IMR-90 (cell line): Measurements from ENCODE around the gene TANK. TPM values are rescaled to one million over a fixed set of nuclear protein-coding genes. Genes with fewer than 3 reads are reported as not detected.

ENCODE experiments used
- ATAC-seq: fragments of 200-7000 bp; cut with Tn5 transposase; 2 replicates; pipeline ENCODE4 v1.9.1; 2020; ENCODE audit warnings: low read depth, mild to moderate bottlenecking, moderate library complexity
- BruUV-seq: library from RNA; stranded (reverse); fragments of 400-500 nt; replicated peaks from 2 replicates; lab custom pipeline; 2021; lab: Mats Ljungman, UMichigan
- CTCF ChIA-PET: fragments of 300-600 bp; formaldehyde crosslinking; extraction: SDS; loops from one replicate; lab custom pipeline; 2021; ENCODE audit warnings: antibody characterized with exemption; lab: Yijun Ruan, JAX
- POLR2A ChIA-PET: fragments of 300-600 bp; sonication (Branson Sonifier 250); formaldehyde crosslinking; loops from one replicate; lab custom pipeline; 2022; ENCODE audit warnings: antibody characterized with exemption; ENCODE audit not compliant: unreplicated experiment; lab: Charles Lee
- DNase-seq: peaks from one replicate; pipeline ENCODE4 v3.0.0; 2013
- H2AFZ ChIP-seq: replicated peaks from 2 replicates; pipeline ENCODE3; 2013; ENCODE audit warnings: low read length, mild to moderate bottlenecking; ENCODE audit not compliant: poor library complexity
- H2AK5ac ChIP-seq: 2 replicates; pipeline ENCODE4 v1.6.1; 2013; ENCODE audit warnings: low read depth, low read length, inconsistent platforms
- H2AK9ac ChIP-seq: replicated peaks from 2 replicates; pipeline ENCODE3; 2013; ENCODE audit warnings: mild to moderate bottlenecking, low read depth, low read length, moderate library complexity; ENCODE audit not compliant: poor library complexity
- H2BK120ac ChIP-seq: 2 replicates; pipeline ENCODE4 v1.6.1; 2013; ENCODE audit warnings: low read depth, low read length, inconsistent platforms
- H2BK15ac ChIP-seq: 3 replicates; pipeline ENCODE4 v1.6.1; 2013; ENCODE audit warnings: low read depth, low read length, inconsistent platforms
- H2BK20ac ChIP-seq: 2 replicates; pipeline ENCODE4 v1.6.1; 2013; ENCODE audit warnings: low read depth, mild to moderate bottlenecking, inconsistent platforms, low read length, moderate library complexity
- H2BK5ac ChIP-seq: 2 replicates; pipeline ENCODE4 v1.6.1; 2013; ENCODE audit warnings: mild to moderate bottlenecking, low read depth, low read length, inconsistent platforms; ENCODE audit not compliant: poor library complexity, severe bottlenecking
- H3K14ac ChIP-seq: replicated peaks from 2 replicates; pipeline ENCODE4 v1.6.1; 2013; ENCODE audit warnings: low read depth, low read length, inconsistent platforms
- H3K18ac ChIP-seq: 2 replicates; pipeline ENCODE4 v1.6.1; 2013; ENCODE audit warnings: low read depth, low read length, control low read depth
- H3K23ac ChIP-seq: 2 replicates; pipeline ENCODE4 v1.6.1; 2013; ENCODE audit warnings: low read depth, low read length, inconsistent platforms
- H3K27ac ChIP-seq: 2 replicates; pipeline ENCODE4 v1.5.1; 2013; ENCODE audit warnings: mild to moderate bottlenecking, control low read depth, low read length; ENCODE audit not compliant: insufficient read depth
- H3K27me3 ChIP-seq: 2 replicates; pipeline ENCODE4 v1.6.1; 2013; ENCODE audit warnings: low read length; ENCODE audit not compliant: control insufficient read depth, insufficient read depth
- H3K36me3 ChIP-seq: 2 replicates; pipeline ENCODE4 v1.6.1; 2013; ENCODE audit warnings: low read length, mixed read lengths; ENCODE audit not compliant: control insufficient read depth, insufficient read depth
- H3K4ac ChIP-seq: 2 replicates; pipeline ENCODE4 v1.6.1; 2013; ENCODE audit warnings: low read depth, low read length, inconsistent platforms
- H3K4me1 ChIP-seq: 2 replicates; pipeline ENCODE4 v1.6.1; 2013; ENCODE audit warnings: low read length, mixed read lengths; ENCODE audit not compliant: control insufficient read depth, insufficient read depth
- H3K4me2 ChIP-seq: 2 replicates; pipeline ENCODE4 v1.6.1; 2013; ENCODE audit warnings: low read depth, mild to moderate bottlenecking, control low read depth, low read length, moderate library complexity
- H3K4me3 ChIP-seq: 2 replicates; pipeline ENCODE4 v1.5.1; 2013; ENCODE audit warnings: low read depth, mild to moderate bottlenecking, control low read depth, low read length, moderate library complexity; ENCODE audit not compliant: insufficient read depth
- H3K56ac ChIP-seq: 2 replicates; pipeline ENCODE4 v1.6.1; 2013; ENCODE audit warnings: low read length, inconsistent platforms; ENCODE audit not compliant: insufficient read depth; ENCODE audit errors: extremely low read depth
- H3K79me1 ChIP-seq, 2 experiments: 2 replicates each; pipeline ENCODE4 v1.6.1; 2013; ENCODE audit warnings: low read length in 2 of 2, inconsistent platforms in 1 of 2, low read depth in 1 of 2
- H3K9ac ChIP-seq: 2 replicates; pipeline ENCODE4 v1.6.1; 2013; ENCODE audit warnings: low read depth, low read length, control low read depth
- H3K9me1 ChIP-seq: 2 replicates; pipeline ENCODE4 v1.6.1; 2013; ENCODE audit warnings: low read length, inconsistent platforms; ENCODE audit not compliant: insufficient read depth
- H3K9me3 ChIP-seq: 2 replicates; pipeline ENCODE4 v1.6.1; 2013; ENCODE audit warnings: low read length; ENCODE audit not compliant: control insufficient read depth, insufficient read depth
- H4K20me1 ChIP-seq: 2 replicates; pipeline ENCODE4 v1.6.1; 2013; ENCODE audit warnings: low read length, inconsistent platforms; ENCODE audit not compliant: insufficient read depth
- H4K5ac ChIP-seq: 2 replicates; pipeline ENCODE4 v1.6.1; 2013; ENCODE audit warnings: mild to moderate bottlenecking, low read depth, low read length, control low read depth
- H4K8ac ChIP-seq, 2 experiments: 2 replicates each; pipeline ENCODE4 v1.6.1; 2013; ENCODE audit warnings: low read depth in 2 of 2, low read length in 2 of 2, control low read depth in 1 of 2, inconsistent platforms in 1 of 2
- H4K91ac ChIP-seq: 2 replicates; pipeline ENCODE4 v1.6.1; 2013; ENCODE audit warnings: low read depth, low read length, inconsistent platforms; ENCODE audit not compliant: insufficient read depth
- RAD21 ChIP-seq: IDR thresholded peaks from 2 replicates; pipeline ENCODE4 v1.6.1; 2012; ENCODE audit warnings: low read length, improper control_type of control experiment
- SMC3 ChIP-seq: fragments of 150-350 bp; IDR thresholded peaks from 2 replicates; pipeline ENCODE4 v1.6.1; 2016; ENCODE audit warnings: low read depth, mild to moderate bottlenecking, antibody characterized with exemption, low read length, moderate library complexity
- WGBS, 2 experiments: methylation state at CpG; one replicate each; pipeline versions ENCODE4 v1.1.5 to v1.1.7; 2013; ENCODE audit warnings: missing lambda C conversion rate in 2 of 2; ENCODE audit not compliant: insufficient read length in 1 of 2; ENCODE audit errors: extremely low coverage in 2 of 2; 5-methylcytosine and 5-hydroxymethylcytosine counted together
- dilution Hi-C: fragments of 300-500 bp; cut with HindIII; formaldehyde crosslinking; loops from one replicate; pipeline ENCODE4 v1.14.3; 2018; ENCODE audit warnings: low sequenced_read_pairs; ENCODE audit not compliant: unreplicated experiment
- in situ Hi-C: fragments of 300-500 bp; cut with MboI; formaldehyde crosslinking; loops from 3 replicates; pipeline ENCODE4 v1.14.3; 2019; ENCODE audit warnings: low sequenced_read_pairs, inconsistent platforms, mixed read lengths
- intact Hi-C: fragments of 100-400 bp; cut with micrococcal nuclease; formaldehyde crosslinking; loops from 2 replicates; pipeline ENCODE4 v1.10.0; 2022
- polyA plus RNA-seq, 3 experiments: library from polyadenylated mRNA; depleted of rRNA; stranded (reverse); fragments of >200 nt; gene quantifications; 2 replicates each; pipeline ENCODE4 v1.2.3, GENCODE V29; 2012; ENCODE audit warnings: low replicate concordance in 1 of 3
- total RNA-seq: library from RNA; depleted of rRNA; stranded (reverse); fragments of >200 nt; gene quantifications from 2 replicates; pipeline ENCODE4 v1.2.3, GENCODE V29; 2012
- TF ChIP-seq, protein P1 (sequence below): fragments of 150-350 bp; IDR thresholded peaks from 2 replicates; pipeline ENCODE4 v1.6.1; 2017; ENCODE audit warnings: mild to moderate bottlenecking, antibody characterized with exemption, low read length, low read depth
- TF ChIP-seq, protein P2 (sequence below): fragments of 150-350 bp; IDR thresholded peaks from 2 replicates; pipeline ENCODE4 v1.6.1; 2016; ENCODE audit warnings: low read depth, mild to moderate bottlenecking, low read length, moderate library complexity, borderline replicate concordance
- TF ChIP-seq, protein P3 (sequence below): conservative IDR thresholded peaks from 2 replicates; pipeline ENCODE4 v1.5.1; 2012; ENCODE audit warnings: mild to moderate bottlenecking, low read depth, low read length, improper control_type of control experiment

The TANK gene
- total and polyA plus RNA-seq, 2 of the 4 experiments (the other 2 are of a cell fraction), result 25.4 to 41.9 TPM

DNA sequence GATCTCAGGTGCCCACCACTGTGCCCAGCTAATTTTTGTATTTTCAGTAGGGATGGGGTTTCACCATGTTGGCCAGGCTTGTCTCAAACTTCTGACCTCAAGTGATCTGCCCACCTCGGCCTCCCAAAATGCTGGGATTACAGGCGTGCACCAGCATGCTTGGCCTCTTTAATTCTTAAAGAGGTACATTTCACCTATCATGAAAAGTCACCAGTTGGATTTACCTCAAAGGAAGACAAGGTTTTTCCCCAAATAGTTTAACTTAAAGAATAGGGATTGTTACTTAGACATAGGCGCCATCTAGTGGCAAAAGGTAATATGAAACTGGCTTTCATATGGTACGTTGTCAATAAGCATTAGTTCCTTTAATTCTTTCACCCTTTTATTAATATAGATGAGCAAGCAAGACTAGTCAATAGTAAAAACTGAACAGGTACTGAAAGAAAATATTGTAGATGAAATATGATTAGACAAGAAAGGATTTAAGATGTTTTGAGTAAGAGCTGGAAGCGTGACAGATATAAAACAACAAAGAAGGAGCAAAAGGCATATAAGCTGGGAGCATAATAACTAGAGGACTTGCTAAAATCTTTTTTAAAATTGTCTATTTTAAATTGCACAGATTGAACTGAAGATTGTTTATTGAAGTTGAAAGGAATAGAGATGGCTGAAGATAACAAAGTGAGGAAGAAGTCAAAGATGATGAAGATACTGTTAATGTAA, 113.0 kb downstream of the TANK start:
- TF ChIP-seq, protein P1, sequence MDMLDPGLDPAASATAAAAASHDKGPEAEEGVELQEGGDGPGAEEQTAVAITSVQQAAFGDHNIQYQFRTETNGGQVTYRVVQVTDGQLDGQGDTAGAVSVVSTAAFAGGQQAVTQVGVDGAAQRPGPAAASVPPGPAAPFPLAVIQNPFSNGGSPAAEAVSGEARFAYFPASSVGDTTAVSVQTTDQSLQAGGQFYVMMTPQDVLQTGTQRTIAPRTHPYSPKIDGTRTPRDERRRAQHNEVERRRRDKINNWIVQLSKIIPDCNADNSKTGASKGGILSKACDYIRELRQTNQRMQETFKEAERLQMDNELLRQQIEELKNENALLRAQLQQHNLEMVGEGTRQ, result no peak
- TF ChIP-seq SMC3 (peak; percentile 50; the same call in 1 of the 2 replicates), RAD21 (peak; percentile 66)
- TF ChIP-seq, protein P2, sequence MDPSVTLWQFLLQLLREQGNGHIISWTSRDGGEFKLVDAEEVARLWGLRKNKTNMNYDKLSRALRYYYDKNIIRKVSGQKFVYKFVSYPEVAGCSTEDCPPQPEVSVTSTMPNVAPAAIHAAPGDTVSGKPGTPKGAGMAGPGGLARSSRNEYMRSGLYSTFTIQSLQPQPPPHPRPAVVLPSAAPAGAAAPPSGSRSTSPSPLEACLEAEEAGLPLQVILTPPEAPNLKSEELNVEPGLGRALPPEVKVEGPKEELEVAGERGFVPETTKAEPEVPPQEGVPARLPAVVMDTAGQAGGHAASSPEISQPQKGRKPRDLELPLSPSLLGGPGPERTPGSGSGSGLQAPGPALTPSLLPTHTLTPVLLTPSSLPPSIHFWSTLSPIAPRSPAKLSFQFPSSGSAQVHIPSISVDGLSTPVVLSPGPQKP, result no peak
- TF ChIP-seq, protein P3, sequence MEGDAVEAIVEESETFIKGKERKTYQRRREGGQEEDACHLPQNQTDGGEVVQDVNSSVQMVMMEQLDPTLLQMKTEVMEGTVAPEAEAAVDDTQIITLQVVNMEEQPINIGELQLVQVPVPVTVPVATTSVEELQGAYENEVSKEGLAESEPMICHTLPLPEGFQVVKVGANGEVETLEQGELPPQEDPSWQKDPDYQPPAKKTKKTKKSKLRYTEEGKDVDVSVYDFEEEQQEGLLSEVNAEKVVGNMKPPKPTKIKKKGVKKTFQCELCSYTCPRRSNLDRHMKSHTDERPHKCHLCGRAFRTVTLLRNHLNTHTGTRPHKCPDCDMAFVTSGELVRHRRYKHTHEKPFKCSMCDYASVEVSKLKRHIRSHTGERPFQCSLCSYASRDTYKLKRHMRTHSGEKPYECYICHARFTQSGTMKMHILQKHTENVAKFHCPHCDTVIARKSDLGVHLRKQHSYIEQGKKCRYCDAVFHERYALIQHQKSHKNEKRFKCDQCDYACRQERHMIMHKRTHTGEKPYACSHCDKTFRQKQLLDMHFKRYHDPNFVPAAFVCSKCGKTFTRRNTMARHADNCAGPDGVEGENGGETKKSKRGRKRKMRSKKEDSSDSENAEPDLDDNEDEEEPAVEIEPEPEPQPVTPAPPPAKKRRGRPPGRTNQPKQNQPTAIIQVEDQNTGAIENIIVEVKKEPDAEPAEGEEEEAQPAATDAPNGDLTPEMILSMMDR, result peak; percentile 71
- Histone ChIP-seq H2AFZ (no peak overlapping the region), H2BK15ac (no peak overlapping the region), H3K4me3 (no peak overlapping the region), H2BK120ac (no peak overlapping the region), H3K4me2 (no peak overlapping the region), H3K36me3 (no peaks in the 10 kb centered on the region), H2BK5ac (no peak overlapping the region), H3K9me1 (no peaks in the 10 kb centered on the region), H3K27ac (no peak overlapping the region), H3K79me1 (no peaks in the 10 kb centered on the region), H2AK9ac (no peak overlapping the region), H2BK20ac (no peak overlapping the region), H3K4me1 (no peaks in the 10 kb centered on the region), H3K27me3 (no peaks in the 10 kb centered on the region; the same call in 1 of the 2 replicates), H4K5ac (no peak overlapping the region), H2AK5ac (no peak overlapping the region), H4K8ac (no peak overlapping the region), H3K18ac (no peak overlapping the region), H3K14ac (no peak overlapping the region), H4K91ac (no peak overlapping the region), H3K4ac (no peak overlapping the region), H3K23ac (no peak overlapping the region), H3K9me3 (no peaks in the 10 kb centered on the region), H4K20me1 (no peaks in the 10 kb centered on the region), H3K9ac (no peak overlapping the region), H3K56ac (no peak overlapping the region)
- in situ Hi-C loops, result loop anchor here (25.0 kb wide), 1 partner anchor 664 kb away; no protein-coding TSS in a partner anchor
- ATAC-seq (peak; percentile 61), DNase-seq (peak; percentile 72)
- dilution Hi-C loops, result no loop called here
- no TSS peak for BruUV-seq
- intact Hi-C loops, result loop anchor here (1.0 to 2.0 kb wide), 2 partner anchors 22 to 50 kb away; no protein-coding TSS in a partner anchor
- POLR2A ChIA-PET, result no interaction called here
- no CpG with 5 or more reads among the region's 5 CpGs for WGBS, 2 experiments
- CTCF ChIA-PET, result interaction anchor here (0.8 to 1.5 kb wide), 6 partner anchors 8 to 49 kb away, joined by 3 to 5 read pairs (median 4); no protein-coding TSS in a partner anchor
